HG03103 (cell line): ENCODE results near the gene CLPTM1L.
A peak's percentile ranks its signal among the peaks of the same experiment; 100 is the strongest.

Experiments
- ATAC-seq: cut with Tn5 transposase; IDR thresholded peaks from one replicate; pipeline ENCODE4 v1.9.1; 2021; ENCODE audit warnings: low read depth; ENCODE audit not compliant: unreplicated experiment

CLPTM1L gene

DNA sequence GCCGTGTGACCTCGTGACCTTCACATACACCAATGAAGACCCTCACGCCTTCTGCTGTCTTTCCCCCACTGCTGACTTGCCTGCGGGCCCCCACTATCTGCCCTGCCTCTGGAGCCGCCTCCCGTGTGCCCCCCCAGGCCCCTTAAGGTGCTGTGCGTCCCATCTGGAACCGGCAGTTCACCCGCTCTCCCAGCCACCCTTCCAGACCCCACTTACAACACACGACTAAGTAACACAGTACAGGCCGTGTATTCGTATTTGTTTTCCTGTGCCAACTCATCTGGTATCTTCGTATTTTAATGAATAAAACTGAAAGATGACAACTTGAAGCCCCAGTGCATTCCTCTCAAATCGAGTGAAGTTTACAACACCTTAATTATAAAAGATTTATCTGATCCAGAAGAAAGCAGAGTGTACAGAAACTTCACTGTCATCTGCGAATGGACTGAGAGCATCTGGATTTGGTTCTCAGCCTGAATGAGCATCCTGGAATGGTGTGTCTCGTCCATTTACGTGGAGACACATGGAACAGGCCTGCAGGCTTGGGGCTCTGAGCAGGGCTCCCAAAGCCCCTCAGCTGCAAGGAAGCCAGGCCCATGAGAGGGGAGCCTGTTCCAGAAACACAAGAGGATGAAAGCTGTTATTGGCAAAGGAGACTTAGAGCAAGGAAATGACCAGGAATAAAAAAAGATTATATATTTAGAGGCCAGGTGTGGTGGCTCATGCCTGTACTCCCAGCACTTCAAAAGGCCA, 28.1 kb downstream of the CLPTM1L start:
- no peak for ATAC-seq

DNA sequence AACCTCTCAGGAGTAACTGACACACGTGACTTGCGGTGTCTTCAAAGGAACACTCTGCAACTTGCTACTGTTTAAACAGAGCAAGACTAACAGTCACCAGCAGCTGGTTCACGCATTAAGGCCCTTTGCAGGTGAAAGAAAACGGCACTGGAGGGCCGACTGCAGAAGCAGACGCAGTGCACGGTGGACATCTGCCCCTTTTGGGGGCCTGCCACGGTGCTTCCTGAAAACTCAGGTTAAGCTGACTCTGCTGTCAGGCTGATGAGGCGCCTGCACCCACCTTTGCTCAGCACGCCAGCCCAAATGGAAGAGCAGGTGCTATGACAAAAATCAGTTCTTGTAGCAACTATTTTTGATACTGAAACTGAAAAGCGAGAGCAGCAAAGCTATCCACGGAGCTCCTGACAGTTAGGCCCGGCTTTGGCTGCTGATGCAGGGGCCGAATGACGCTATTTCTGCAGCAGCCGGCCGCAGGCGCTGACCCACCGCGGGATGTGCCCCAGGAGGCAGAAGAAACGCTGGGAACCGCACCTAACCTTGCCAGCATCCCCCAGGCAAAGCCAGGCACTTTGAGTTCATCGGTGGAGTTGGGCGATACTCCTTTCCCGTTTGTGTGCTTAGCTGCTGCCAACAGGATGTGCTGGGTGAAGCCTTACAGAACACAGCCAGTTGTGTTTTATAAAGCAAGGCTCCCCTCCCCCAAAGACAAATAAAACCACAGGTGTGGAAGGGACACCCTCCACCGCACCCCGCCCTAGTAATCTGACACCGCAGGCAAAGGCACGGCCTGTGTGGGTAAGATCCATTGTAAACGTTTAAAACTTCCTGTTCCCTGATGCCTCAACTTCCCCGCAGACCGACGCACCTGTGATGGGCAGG, 29.0 kb downstream of the CLPTM1L start:
- peak; percentile 38 for ATAC-seq

DNA sequence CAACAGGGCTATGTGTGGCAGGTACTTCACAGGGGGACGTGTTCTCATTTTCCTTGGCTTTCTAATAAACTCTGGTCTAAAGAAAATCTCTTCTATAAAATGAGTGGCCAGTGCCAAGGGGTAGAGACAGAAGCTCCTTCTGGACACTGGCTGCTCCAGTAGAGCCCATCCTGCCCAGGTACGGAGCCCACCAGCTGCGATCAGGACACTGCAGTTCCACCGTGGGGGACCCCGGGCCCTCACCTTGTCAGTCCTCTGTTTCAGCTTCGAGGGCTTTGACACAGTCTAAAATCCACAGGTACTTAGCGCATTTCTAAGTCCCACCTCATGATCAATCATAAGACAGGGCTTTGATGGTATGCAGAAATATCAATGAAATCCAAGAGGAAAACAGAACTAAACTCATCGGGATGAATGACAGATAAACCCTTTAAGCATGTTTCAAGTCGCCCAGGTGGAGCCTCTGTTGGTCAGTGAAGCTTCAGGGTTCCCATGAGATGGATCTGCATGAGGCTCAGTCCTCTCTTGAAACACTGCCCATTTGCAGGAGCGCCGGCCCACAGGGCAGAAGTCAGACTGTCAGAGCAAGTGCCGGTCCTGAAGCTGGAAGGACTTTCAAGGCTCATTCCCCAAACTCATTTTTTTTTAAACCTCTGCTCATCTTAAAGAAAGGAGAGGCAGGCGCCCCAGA, 29.7 kb downstream of the CLPTM1L start:
- ATAC-seq = no peak

DNA sequence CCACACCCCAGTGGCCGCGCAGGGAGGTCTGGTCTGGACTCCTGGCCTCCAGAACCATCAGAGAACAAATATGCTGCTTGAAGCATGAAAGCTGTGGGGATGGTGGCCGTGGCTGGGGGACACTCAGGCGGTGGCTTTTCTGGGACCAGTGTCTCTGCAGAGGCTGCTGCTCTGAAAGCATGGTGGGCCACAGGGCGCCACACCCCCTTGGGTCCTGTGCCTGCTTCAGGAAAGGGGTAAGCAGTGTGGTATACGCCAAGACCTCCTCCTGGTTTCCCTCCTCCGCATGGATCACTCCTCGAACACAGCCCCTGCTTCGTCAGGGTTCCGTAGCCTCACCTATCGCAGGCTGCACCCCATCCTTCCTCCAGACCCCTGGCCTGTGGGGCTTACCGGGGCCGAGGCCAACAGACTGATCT, 30.3 kb downstream of the CLPTM1L start:
- ATAC-seq = no peak

DNA sequence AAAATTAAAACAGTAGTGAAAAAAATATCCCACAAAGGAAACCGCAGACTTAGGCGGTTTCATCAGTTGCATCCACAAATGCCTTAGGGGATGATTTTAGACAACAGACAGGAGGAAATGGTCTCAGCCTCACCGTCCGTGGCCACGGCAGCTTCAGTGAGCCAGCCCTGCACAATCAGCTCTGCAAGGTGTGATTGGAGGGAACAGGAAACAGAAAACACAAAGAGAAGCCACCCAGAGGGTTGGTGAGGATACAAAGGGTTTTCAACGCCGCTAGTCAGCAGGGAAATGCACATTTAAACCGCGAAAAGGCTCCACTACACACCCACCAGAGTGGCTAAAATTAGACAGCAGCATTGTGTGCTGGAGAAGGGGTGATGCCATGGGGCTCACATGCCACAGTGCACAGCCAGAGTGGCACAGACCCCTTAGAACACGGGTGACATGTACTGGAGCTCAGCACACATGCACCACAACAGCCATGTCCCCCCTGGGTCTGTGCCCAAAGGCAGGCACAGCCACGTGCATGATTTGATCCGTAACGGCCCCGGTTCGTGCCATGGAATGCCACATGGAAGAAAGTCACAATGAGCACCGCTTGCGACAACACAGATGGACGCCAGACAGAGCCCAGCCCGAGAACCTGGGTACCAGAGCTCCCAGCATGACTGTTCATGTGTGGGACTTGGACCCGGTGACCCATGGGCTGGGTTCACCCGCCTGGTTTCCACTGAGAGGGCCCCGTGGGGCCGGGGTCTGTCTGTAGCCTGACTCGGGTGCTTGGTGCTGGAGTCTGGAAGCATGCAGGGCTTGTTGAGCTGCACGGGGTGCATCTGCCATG, 31.7 kb downstream of the CLPTM1L start:
- ATAC-seq = peak; percentile 79

DNA sequence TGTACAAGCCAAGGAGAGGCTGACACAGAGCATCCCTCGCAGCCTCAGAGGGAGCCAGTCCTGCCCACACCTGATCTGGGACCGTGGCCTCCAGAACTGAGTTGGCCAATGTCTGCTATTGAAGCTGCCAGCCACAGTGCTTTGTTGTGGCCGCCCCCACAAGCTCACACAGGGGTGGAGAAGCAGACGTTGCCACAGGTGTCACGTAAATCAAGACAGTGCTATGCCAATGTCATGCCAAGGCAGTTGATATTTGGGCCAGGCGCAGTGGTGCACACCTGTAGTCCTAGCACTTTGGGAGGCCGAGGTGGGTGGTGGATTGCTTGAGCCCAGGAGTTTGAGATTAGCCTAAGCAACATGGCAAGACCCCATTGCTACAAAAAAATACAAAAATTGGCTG, 32.7 kb downstream of the CLPTM1L start:
- ATAC-seq = no peak

DNA sequence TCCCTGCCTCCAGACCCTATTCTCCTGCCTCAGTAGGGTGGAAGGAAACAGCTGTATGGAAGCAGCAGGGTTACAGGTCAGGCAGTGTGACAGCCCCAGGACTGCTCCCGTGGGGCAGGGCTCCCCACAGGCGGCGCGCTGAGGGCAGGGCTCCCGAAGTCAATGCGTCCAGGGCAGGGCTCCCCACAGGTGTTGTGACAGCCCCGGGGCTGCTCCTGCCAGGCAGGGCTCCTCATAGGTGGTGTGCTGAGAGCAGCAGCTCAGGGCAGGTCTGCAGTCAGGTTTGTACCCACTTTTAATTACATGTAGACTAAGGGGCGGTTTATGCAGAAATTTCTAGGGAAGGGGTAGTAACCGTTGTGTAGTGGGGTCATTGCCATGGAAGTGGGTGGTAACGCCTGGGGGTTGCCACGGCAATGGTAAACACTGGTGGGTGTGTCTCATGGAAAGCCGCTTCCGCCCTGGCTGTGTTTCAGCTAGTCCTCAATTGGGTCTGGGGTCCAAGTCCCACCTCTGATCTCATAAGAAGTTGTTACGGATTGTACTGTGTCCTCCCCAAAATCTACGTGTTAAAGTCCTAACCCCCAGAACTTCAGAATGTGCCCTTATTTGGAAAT, 33.4 kb downstream of the CLPTM1L start:
- no peak for ATAC-seq

DNA sequence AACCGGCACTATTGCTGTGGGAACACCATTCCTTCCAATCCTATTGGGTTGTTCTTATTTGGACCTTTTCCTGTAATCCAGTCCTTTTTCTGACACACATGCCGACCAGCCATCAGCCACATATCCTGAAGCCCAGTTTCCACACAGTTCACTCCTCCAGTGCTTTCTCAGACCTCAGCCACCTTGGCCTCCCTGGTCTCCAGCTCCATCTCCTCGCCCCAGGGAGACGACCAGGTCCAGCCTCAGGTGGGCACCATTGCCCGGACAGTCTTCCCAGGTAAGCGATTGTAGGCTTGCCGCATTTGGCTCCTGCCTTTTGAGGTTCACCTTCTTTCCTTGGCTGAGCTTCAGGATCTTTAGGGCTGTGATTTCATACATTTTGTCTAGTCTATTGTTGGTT, 34.8 kb downstream of the CLPTM1L start:
- ATAC-seq = no peak

DNA sequence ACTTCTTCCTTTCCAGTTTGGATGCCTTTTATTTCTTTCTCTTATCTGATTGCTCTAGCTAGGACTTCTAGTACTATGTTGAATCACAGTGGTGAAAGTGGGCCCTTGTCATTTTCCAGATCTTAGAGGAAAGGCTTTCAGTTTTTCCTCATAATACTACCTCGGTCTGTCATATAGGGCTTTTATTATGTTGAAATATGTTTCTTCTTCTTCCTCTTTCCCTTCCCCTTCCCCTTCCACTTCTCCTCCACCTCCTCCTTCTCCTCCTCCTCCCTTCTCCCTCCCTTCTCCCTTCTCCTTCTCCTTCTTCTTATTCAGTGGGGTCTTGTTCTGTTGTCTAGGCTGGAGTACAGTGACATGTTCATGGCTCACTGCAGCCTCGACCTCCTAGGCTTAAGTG, 40.9 kb downstream of the CLPTM1L start:
- ATAC-seq = no peak

DNA sequence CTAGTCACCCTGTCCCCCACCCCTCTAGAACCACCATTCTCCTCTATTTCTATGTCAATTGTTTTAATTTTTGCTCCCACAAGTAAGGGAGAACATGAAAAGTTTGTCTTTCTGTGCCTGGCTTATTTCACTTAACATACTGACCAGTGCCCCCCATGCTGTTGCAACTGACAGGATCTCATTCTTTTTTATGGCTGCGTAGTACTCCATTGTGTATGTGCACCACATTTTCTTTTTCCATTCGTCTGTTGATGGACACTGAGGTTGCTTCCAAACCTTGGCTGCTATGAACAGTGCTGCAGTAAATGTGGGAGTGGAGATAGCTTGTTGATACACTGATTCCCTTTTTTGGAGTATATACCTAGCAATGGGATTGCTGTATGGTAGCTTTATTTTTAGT, 42.6 kb downstream of the CLPTM1L start:
- ATAC-seq = no peak

DNA sequence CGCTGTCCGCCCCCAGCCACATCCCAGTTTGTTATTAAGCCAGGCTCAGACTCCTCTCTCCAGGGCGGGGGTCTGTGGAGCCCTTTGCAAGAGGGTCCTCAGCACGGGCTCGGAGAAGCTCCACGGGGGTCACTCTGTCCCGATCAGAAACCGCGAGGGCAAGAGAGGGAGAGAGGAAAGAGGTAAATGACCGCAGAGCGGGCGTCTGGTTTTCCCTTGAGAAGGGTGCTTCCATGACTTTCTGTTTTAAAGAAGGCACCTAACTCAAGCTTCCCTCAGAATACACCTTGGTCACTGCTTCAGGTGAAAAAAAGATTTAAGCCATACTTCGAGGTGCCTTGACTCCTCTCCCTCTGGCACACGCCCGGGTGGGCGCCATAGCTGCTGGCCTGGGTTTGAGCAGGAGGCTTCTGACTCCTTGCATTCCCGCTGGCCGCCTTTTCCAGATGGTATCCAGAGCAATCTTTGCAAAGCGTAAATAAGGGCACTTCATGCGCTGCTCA, 44.3 kb downstream of the CLPTM1L start:
- ATAC-seq = no peak

DNA sequence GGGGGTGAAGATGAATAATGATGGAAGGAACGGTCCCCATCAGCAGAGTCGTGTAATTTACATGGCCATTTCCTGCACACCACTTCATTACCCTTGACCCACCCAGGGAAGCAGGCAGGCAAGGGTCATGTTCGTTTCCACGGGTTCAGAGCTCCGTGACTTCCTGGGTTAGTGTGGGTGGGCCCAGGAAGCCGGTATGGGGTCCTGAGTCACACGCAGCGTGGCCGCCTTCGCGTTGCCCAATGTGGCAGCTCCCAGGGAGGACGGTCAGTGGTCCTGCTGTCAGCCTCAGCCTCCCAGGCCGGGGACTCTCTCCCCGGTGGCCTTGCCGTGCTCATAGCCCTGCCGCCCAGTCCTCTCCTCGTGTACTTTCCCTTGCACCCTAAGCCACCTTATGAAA, 44.9 kb downstream of the CLPTM1L start:
- ATAC-seq = no peak

DNA sequence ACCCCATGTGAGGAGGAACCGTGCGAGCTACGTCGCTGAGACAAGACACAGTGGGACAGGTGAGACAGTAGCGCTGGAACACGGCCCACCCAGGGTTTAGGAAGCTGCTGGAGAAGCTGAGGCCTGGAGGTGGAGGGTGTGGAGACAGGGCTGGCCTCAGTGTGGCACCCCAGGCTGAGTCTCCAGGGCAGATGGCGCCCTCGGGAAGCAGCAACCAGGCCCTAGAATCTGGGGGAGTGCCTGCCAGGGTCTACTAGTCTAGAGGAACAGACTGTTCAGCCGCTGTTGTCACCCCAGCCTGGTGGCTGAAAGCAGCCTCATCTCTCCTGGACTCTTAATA, 45.4 kb downstream of the CLPTM1L start:
- no peak for ATAC-seq

DNA sequence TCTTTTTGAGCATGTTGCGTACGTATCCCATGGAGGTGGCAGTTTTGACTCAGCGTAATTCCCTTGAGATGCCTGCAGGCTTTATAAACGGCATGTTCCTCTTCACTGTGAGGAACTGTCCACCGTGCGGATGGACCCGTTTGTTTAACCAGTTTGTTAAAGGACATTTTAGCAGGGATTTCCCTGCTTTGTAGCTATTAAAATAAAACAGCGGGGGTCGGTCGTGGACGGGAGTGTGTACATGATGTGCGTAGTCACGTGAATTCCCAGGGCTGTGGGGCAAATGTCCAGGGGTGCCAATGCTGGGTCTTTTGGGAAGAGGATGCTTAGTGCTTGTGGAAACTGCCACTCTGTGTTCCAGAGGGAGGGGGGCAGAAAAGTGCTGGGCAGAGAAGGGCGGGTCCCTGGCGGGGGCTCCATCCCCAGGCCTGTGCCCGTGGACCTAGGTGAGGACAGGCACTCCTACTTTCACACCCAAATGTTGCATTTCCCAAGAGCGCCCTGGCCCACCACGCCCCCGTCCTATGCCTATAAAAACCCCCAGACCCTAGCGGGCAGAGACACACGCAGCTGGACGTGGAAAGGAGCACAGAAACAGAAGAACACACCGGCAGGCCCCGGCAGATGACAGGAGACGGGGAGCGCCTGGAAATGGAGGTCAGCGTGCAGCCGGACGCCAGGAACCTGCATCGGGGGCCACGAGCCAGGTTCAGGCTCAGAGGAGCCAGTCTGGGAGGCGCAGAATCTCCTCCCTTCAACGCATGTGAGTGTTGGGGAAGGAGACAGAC, 46.0 kb downstream of the CLPTM1L start:
- no peak for ATAC-seq

DNA sequence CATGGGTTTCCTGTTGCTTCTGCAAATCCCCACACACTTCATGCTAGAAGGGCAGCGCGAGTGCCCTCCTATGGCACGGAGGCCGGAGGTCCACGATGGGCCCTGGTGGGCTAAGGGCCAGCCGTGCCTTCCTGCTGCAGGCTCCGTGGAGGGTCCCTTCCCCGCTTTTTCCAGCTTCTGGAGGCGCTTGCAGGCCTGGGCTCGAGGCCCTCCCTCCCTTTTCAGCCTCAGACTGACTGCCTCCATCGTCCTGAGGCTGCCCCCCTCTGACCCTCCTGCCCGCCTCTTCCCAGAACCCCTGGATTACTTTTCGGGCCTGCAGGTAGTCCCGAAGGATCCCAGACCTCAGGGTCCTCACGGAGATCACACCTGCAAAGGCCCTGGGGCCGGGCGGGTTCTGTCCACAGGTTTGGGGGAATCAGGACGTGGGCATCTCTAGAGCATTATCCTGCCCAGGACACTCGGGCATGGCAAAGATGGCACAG, 46.8 kb downstream of the CLPTM1L start:
- ATAC-seq = no peak

DNA sequence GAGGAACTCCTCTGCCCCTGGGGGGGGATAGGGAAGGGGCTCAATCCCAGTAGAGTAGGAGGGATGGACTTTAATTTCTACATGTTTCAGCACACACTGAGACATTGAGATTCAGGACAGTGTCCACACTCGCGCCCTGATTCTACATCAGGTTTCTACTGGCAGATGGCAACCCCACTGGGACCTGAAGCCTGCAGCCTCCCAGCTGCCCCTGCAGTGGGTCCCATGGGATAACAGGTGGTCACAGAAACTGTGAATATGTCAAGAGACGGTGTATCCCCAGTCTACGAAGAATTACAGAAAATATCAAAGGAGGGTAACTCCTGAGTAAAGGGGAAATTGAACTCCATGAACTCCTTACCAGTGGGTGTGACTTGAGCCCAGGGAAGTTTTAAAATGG, 47.7 kb downstream of the CLPTM1L start:
- ATAC-seq = no peak

DNA sequence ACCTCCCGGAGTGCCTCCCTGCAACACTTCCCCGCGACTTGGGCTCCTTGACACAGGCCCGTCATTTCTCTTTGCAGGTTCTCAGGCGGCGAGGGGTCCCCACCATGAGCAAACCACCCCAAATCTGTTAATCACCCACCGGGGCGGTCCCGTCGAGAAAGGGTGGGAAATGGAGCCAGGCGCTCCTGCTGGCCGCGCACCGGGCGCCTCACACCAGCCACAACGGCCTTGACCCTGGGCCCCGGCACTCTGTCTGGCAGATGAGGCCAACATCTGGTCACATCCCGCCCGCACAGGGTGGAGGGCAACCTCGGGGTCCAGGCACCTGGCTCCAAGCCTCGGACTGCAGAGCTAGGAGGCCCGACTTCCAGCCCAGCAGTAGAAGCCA, 49.3 kb downstream of the CLPTM1L start:
- ATAC-seq = no peak

DNA sequence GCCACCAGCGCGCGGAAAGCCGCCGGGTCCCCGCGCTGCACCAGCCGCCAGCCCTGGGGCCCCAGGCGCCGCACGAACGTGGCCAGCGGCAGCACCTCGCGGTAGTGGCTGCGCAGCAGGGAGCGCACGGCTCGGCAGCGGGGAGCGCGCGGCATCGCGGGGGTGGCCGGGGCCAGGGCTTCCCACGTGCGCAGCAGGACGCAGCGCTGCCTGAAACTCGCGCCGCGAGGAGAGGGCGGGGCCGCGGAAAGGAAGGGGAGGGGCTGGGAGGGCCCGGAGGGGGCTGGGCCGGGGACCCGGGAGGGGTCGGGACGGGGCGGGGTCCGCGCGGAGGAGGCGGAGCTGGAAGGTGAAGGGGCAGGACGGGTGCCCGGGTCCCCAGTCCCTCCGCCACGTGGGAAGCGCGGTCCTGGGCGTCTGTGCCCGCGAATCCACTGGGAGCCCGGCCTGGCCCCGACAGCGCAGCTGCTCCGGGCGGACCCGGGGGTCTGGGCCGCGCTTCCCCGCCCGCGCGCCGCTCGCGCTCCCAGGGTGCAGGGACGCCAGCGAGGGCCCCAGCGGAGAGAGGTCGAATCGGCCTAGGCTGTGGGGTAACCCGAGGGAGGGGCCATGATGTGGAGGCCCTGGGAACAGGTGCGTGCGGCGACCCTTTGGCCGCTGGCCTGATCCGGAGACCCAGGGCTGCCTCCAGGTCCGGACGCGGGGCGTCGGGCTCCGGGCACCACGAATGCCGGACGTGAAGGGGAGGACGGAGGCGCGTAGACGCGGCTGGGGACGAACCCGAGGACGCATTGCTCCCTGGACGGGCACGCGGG, 49.9 kb downstream of the CLPTM1L start, which contains the start of gene TERT:
Gene TERT, minus strand, starts transcription at position 234 of the 815 bp plus-strand sequence. Its CDS starts 79 bp downstream, at position 155.
- ATAC-seq = no peak
